HG02610 (cell line): ENCODE measurements around the gene EXOC1.
A peak's percentile ranks its signal among the peaks of the same experiment; 100 is the strongest.

Source experiments
- ATAC-seq: cut with Tn5 transposase; IDR thresholded peaks from one replicate; pipeline ENCODE4 v1.9.1; 2021; ENCODE audit warnings: mild to moderate bottlenecking, moderate library complexity; ENCODE audit not compliant: unreplicated experiment

EXOC1 gene

GRCh38 chr4:55849724-55850123, 3.7 kb upstream of the EXOC1 start:
- no peak for ATAC-seq

- ATAC-seq = no peak
Observed at GRCh38 chr4:55851885-55852284, 1.6 kb upstream of the EXOC1 start.

GRCh38 chr4:55854129-55854528, 681 bp downstream of the EXOC1 start:
- no peak for ATAC-seq

GRCh38 chr4:55857586-55857985, 4.1 kb downstream of the EXOC1 start:
- ATAC-seq = no peak

- no peak for ATAC-seq
Observed at GRCh38 chr4:55859711-55860110, 6.3 kb downstream of the EXOC1 start.

- ATAC-seq = no peak
Observed at GRCh38 chr4:55864577-55865223, 11.3 kb downstream of the EXOC1 start.

GRCh38 chr4:55865228-55865806, 11.9 kb downstream of the EXOC1 start:
- ATAC-seq = no peak

GRCh38 chr4:55866290-55866907, 13.0 kb downstream of the EXOC1 start:
- peak; percentile 89 for ATAC-seq

GRCh38 chr4:55866973-55867574, 13.6 kb downstream of the EXOC1 start:
- ATAC-seq = peak; percentile 82

GRCh38 chr4:55868581-55869090, 15.2 kb downstream of the EXOC1 start:
- ATAC-seq = no peak

GRCh38 chr4:55871299-55871800, 17.9 kb downstream of the EXOC1 start:
- ATAC-seq = no peak

GRCh38 chr4:55874831-55875230, 21.4 kb downstream of the EXOC1 start:
- ATAC-seq = no peak

GRCh38 chr4:55876387-55876786, 22.9 kb downstream of the EXOC1 start:
- no peak for ATAC-seq

- no peak for ATAC-seq
Observed at GRCh38 chr4:55879224-55879623, 25.8 kb downstream of the EXOC1 start.

- no peak for ATAC-seq
Observed at GRCh38 chr4:55880652-55881280, 27.3 kb downstream of the EXOC1 start.

GRCh38 chr4:55884093-55884850, 30.8 kb downstream of the EXOC1 start:
- no peak for ATAC-seq

- no peak for ATAC-seq
Observed at GRCh38 chr4:55884851-55885219, 31.4 kb downstream of the EXOC1 start.

- ATAC-seq = no peak
Observed at GRCh38 chr4:55887594-55887993, 34.1 kb downstream of the EXOC1 start.

- no peak for ATAC-seq
Observed at GRCh38 chr4:55892156-55892555, 38.7 kb downstream of the EXOC1 start.

- no peak for ATAC-seq
Observed at GRCh38 chr4:55896622-55897021, 43.2 kb downstream of the EXOC1 start.

GRCh38 chr4:55902677-55903076, 49.2 kb downstream of the EXOC1 start:
- no peak for ATAC-seq
